IMR-90 (cell line): ENCODE measurements around the gene F10. TPM values are rescaled to one million over a fixed set of nuclear protein-coding genes. Genes with fewer than 3 reads are reported as not detected.

ENCODE experiments used
- ATAC-seq: fragments of 200-7000 bp; cut with Tn5 transposase; 2 replicates; pipeline ENCODE4 v1.9.1; 2020; ENCODE audit warnings: low read depth, mild to moderate bottlenecking, moderate library complexity
- BruUV-seq: library from RNA; stranded (reverse); fragments of 400-500 nt; replicated peaks from 2 replicates; lab custom pipeline; 2021; lab: Mats Ljungman, UMichigan
- CTCF ChIA-PET: fragments of 300-600 bp; formaldehyde crosslinking; extraction: SDS; loops from one replicate; lab custom pipeline; 2021; ENCODE audit warnings: antibody characterized with exemption; lab: Yijun Ruan, JAX
- POLR2A ChIA-PET: fragments of 300-600 bp; sonication (Branson Sonifier 250); formaldehyde crosslinking; loops from one replicate; lab custom pipeline; 2022; ENCODE audit warnings: antibody characterized with exemption; ENCODE audit not compliant: unreplicated experiment; lab: Charles Lee
- DNase-seq: peaks from one replicate; pipeline ENCODE4 v3.0.0; 2013
- H2AFZ ChIP-seq: replicated peaks from 2 replicates; pipeline ENCODE3; 2013; ENCODE audit warnings: low read length, mild to moderate bottlenecking; ENCODE audit not compliant: poor library complexity
- H2AK5ac ChIP-seq: 2 replicates; pipeline ENCODE4 v1.6.1; 2013; ENCODE audit warnings: low read depth, low read length, inconsistent platforms
- H2AK9ac ChIP-seq: replicated peaks from 2 replicates; pipeline ENCODE3; 2013; ENCODE audit warnings: mild to moderate bottlenecking, low read depth, low read length, moderate library complexity; ENCODE audit not compliant: poor library complexity
- H2BK120ac ChIP-seq: 2 replicates; pipeline ENCODE4 v1.6.1; 2013; ENCODE audit warnings: low read depth, low read length, inconsistent platforms
- H2BK15ac ChIP-seq: 3 replicates; pipeline ENCODE4 v1.6.1; 2013; ENCODE audit warnings: low read depth, low read length, inconsistent platforms
- H2BK20ac ChIP-seq: 2 replicates; pipeline ENCODE4 v1.6.1; 2013; ENCODE audit warnings: low read depth, mild to moderate bottlenecking, inconsistent platforms, low read length, moderate library complexity
- H2BK5ac ChIP-seq: 2 replicates; pipeline ENCODE4 v1.6.1; 2013; ENCODE audit warnings: mild to moderate bottlenecking, low read depth, low read length, inconsistent platforms; ENCODE audit not compliant: poor library complexity, severe bottlenecking
- H3K14ac ChIP-seq: replicated peaks from 2 replicates; pipeline ENCODE4 v1.6.1; 2013; ENCODE audit warnings: low read depth, low read length, inconsistent platforms
- H3K18ac ChIP-seq: 2 replicates; pipeline ENCODE4 v1.6.1; 2013; ENCODE audit warnings: low read depth, low read length, control low read depth
- H3K23ac ChIP-seq: 2 replicates; pipeline ENCODE4 v1.6.1; 2013; ENCODE audit warnings: low read depth, low read length, inconsistent platforms
- H3K27ac ChIP-seq: 2 replicates; pipeline ENCODE4 v1.5.1; 2013; ENCODE audit warnings: mild to moderate bottlenecking, control low read depth, low read length; ENCODE audit not compliant: insufficient read depth
- H3K27me3 ChIP-seq: 2 replicates; pipeline ENCODE4 v1.6.1; 2013; ENCODE audit warnings: low read length; ENCODE audit not compliant: control insufficient read depth, insufficient read depth
- H3K36me3 ChIP-seq: 2 replicates; pipeline ENCODE4 v1.6.1; 2013; ENCODE audit warnings: low read length, mixed read lengths; ENCODE audit not compliant: control insufficient read depth, insufficient read depth
- H3K4ac ChIP-seq: 2 replicates; pipeline ENCODE4 v1.6.1; 2013; ENCODE audit warnings: low read depth, low read length, inconsistent platforms
- H3K4me1 ChIP-seq: 2 replicates; pipeline ENCODE4 v1.6.1; 2013; ENCODE audit warnings: low read length, mixed read lengths; ENCODE audit not compliant: control insufficient read depth, insufficient read depth
- H3K4me2 ChIP-seq: 2 replicates; pipeline ENCODE4 v1.6.1; 2013; ENCODE audit warnings: low read depth, mild to moderate bottlenecking, control low read depth, low read length, moderate library complexity
- H3K4me3 ChIP-seq: 2 replicates; pipeline ENCODE4 v1.5.1; 2013; ENCODE audit warnings: low read depth, mild to moderate bottlenecking, control low read depth, low read length, moderate library complexity; ENCODE audit not compliant: insufficient read depth
- H3K56ac ChIP-seq: 2 replicates; pipeline ENCODE4 v1.6.1; 2013; ENCODE audit warnings: low read length, inconsistent platforms; ENCODE audit not compliant: insufficient read depth; ENCODE audit errors: extremely low read depth
- H3K79me1 ChIP-seq, 2 experiments: 2 replicates each; pipeline ENCODE4 v1.6.1; 2013; ENCODE audit warnings: low read length in 2 of 2, inconsistent platforms in 1 of 2, low read depth in 1 of 2
- H3K9ac ChIP-seq: 2 replicates; pipeline ENCODE4 v1.6.1; 2013; ENCODE audit warnings: low read depth, low read length, control low read depth
- H3K9me1 ChIP-seq: 2 replicates; pipeline ENCODE4 v1.6.1; 2013; ENCODE audit warnings: low read length, inconsistent platforms; ENCODE audit not compliant: insufficient read depth
- H3K9me3 ChIP-seq: 2 replicates; pipeline ENCODE4 v1.6.1; 2013; ENCODE audit warnings: low read length; ENCODE audit not compliant: control insufficient read depth, insufficient read depth
- H4K20me1 ChIP-seq: 2 replicates; pipeline ENCODE4 v1.6.1; 2013; ENCODE audit warnings: low read length, inconsistent platforms; ENCODE audit not compliant: insufficient read depth
- H4K5ac ChIP-seq: 2 replicates; pipeline ENCODE4 v1.6.1; 2013; ENCODE audit warnings: mild to moderate bottlenecking, low read depth, low read length, control low read depth
- H4K8ac ChIP-seq, 2 experiments: 2 replicates each; pipeline ENCODE4 v1.6.1; 2013; ENCODE audit warnings: low read depth in 2 of 2, low read length in 2 of 2, control low read depth in 1 of 2, inconsistent platforms in 1 of 2
- H4K91ac ChIP-seq: 2 replicates; pipeline ENCODE4 v1.6.1; 2013; ENCODE audit warnings: low read depth, low read length, inconsistent platforms; ENCODE audit not compliant: insufficient read depth
- NFE2L2 ChIP-seq: fragments of 150-350 bp; IDR thresholded peaks from 2 replicates; pipeline ENCODE4 v1.6.1; 2016; ENCODE audit warnings: low read depth, mild to moderate bottlenecking, low read length
- POLR2A ChIP-seq: IDR thresholded peaks from 2 replicates; pipeline ENCODE4 v1.6.1; 2012; ENCODE audit warnings: mild to moderate bottlenecking, low read depth, low read length
- RCOR1 ChIP-seq: IDR thresholded peaks from 2 replicates; pipeline ENCODE4 v1.6.1; 2012; ENCODE audit warnings: mild to moderate bottlenecking, low read length, improper control_type of control experiment; ENCODE audit not compliant: insufficient replicate concordance
- SMC3 ChIP-seq: fragments of 150-350 bp; IDR thresholded peaks from 2 replicates; pipeline ENCODE4 v1.6.1; 2016; ENCODE audit warnings: low read depth, mild to moderate bottlenecking, antibody characterized with exemption, low read length, moderate library complexity
- WGBS, 2 experiments: methylation state at CpG; one replicate each; pipeline versions ENCODE4 v1.1.5 to v1.1.7; 2013; ENCODE audit warnings: missing lambda C conversion rate in 2 of 2; ENCODE audit not compliant: insufficient read length in 1 of 2; ENCODE audit errors: extremely low coverage in 2 of 2; 5-methylcytosine and 5-hydroxymethylcytosine counted together
- dilution Hi-C: fragments of 300-500 bp; cut with HindIII; formaldehyde crosslinking; loops from one replicate; pipeline ENCODE4 v1.14.3; 2018; ENCODE audit warnings: low sequenced_read_pairs; ENCODE audit not compliant: unreplicated experiment
- in situ Hi-C: fragments of 300-500 bp; cut with MboI; formaldehyde crosslinking; loops from 3 replicates; pipeline ENCODE4 v1.14.3; 2019; ENCODE audit warnings: low sequenced_read_pairs, inconsistent platforms, mixed read lengths
- intact Hi-C: fragments of 100-400 bp; cut with micrococcal nuclease; formaldehyde crosslinking; loops from 2 replicates; pipeline ENCODE4 v1.10.0; 2022
- polyA plus RNA-seq, 3 experiments: library from polyadenylated mRNA; depleted of rRNA; stranded (reverse); fragments of >200 nt; gene quantifications; 2 replicates each; pipeline ENCODE4 v1.2.3, GENCODE V29; 2012; ENCODE audit warnings: low replicate concordance in 1 of 3
- total RNA-seq: library from RNA; depleted of rRNA; stranded (reverse); fragments of >200 nt; gene quantifications from 2 replicates; pipeline ENCODE4 v1.2.3, GENCODE V29; 2012
- TF ChIP-seq, protein P1 (sequence below): fragments of 150-350 bp; IDR thresholded peaks from 2 replicates; pipeline ENCODE4 v1.6.1; 2017; ENCODE audit warnings: mild to moderate bottlenecking, antibody characterized with exemption, low read length, low read depth

F10 gene
- total and polyA plus RNA-seq, 2 of the 4 experiments (the other 2 are of a cell fraction): 9.1 to 19.5 TPM

DNA sequence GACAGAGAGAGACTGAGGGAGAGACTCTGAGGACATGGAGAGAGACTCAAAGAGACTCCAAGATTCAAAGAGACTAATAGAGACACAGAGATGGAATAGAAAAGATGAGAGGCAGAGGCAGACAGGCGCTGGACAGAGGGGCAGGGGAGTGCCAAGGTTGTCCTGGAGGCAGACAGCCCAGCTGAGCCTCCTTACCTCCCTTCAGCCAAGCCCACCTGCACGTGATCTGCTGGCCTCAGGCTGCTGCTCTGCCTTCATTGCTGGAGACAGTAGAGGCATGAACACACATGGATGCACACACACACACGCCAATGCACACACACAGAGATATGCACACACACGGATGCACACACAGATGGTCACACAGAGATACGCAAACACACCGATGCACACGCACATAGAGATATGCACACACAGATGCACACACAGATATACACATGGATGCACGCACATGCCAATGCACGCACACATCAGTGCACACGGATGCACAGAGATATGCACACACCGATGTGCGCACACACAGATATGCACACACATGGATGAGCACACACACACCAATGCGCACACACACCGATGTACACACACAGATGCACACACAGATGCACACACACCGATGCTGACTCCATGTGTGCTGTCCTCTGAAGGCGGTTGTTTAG is 3.3 kb upstream of the F10 start:
- Histone ChIP-seq H3K79me1 (no peaks in the 10 kb centered on the region), H3K56ac (no peak overlapping the region), H4K5ac (no peak overlapping the region), H3K9me1 (peaks cover 11% of the 10 kb centered on the region; the same call in 1 of the 2 replicates), H2BK20ac (no peak overlapping the region), H2AFZ (peak overlapping the region; percentile 13), H4K20me1 (no peaks in the 10 kb centered on the region), H3K9me3 (no peaks in the 10 kb centered on the region; the same call in 1 of the 2 replicates), H3K14ac (no peak overlapping the region), H3K4me2 (no peak overlapping the region), H3K27ac (no peak overlapping the region), H3K4me3 (no peak overlapping the region), H3K4ac (no peak overlapping the region; the same call in 1 of the 2 replicates), H2BK15ac (no peak overlapping the region; the same call in 2 of the 3 replicates), H3K27me3 (peaks cover 3% of the 10 kb centered on the region), H2BK5ac (no peak overlapping the region), H3K23ac (no peak overlapping the region), H3K36me3 (no peaks in the 10 kb centered on the region), H4K91ac (no peak overlapping the region; the same call in 1 of the 2 replicates), H4K8ac (no peak overlapping the region), H3K4me1 (peaks cover 6% of the 10 kb centered on the region; the same call in 1 of the 2 replicates), H3K9ac (no peak overlapping the region), H2BK120ac (no peak overlapping the region), H2AK5ac (peak overlapping the region; percentile 52), H2AK9ac (no peak overlapping the region), H3K18ac (no peak overlapping the region)
- ATAC-seq (no peak), DNase-seq (no peak)
- no peak for TF ChIP-seq NFE2L2
- TF ChIP-seq POLR2A: no peak
- TF ChIP-seq SMC3: no peak
- no peak for TF ChIP-seq RCOR1
- TF ChIP-seq, protein P1, sequence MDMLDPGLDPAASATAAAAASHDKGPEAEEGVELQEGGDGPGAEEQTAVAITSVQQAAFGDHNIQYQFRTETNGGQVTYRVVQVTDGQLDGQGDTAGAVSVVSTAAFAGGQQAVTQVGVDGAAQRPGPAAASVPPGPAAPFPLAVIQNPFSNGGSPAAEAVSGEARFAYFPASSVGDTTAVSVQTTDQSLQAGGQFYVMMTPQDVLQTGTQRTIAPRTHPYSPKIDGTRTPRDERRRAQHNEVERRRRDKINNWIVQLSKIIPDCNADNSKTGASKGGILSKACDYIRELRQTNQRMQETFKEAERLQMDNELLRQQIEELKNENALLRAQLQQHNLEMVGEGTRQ: no peak
- intact Hi-C loops: no loop called here
- WGBS, 2 experiments: 84% methylated on average over 9 of the region's 16 CpGs; no CpG with 5 or more reads in 1 of the 2 experiments
- in situ Hi-C loops: no loop called here
- ChIA-PET POLR2A (no interaction called here), CTCF (no interaction called here)
- no TSS peak for BruUV-seq
- dilution Hi-C loops: no loop called here
